Measurements from ENCODE around the gene AMBRA1. TPM values are rescaled to one million over a fixed set of nuclear protein-coding genes. Genes with fewer than 3 reads are reported as not detected.

Gene AMBRA1
- total RNA-seq, 1 experiment from 2014 or later = 15.8 TPM

DNA sequence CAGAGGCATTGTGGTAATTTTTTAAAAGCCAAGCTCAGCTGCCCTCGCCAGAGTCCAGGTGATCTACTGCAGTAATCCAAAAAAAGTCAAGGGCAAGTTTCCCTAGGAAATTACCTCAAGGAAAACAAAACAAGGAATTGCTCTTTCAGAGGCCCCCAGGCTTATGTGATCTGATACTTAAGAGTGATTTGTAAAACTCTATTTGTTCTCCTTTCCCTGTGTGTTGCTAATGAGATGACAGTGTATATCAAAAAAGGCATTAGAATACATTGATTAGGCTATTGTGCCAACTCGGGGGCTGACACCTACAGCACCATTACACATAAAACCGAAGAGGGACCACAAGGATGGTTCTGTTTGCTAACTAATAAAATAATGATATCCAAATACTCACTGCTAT lies 157.7 kb downstream of the AMBRA1 start:
- CTCF ChIA-PET = no interaction called here
- intact Hi-C loops (cut with micrococcal nuclease) = no loop called here

GRCh38 chr11:46435679-46436078 lies 158.1 kb downstream of the AMBRA1 start:
- Histone ChIP-seq H2AFZ (ENCODE audit: low read length) (no peak overlapping the region), H4K20me1 (ENCODE audit: low read length) (no peaks in the 10 kb centered on the region), H3K9ac (ENCODE audit: low read length) (no peak overlapping the region), H3K79me2 (ENCODE audit: low read length) (no peaks in the 10 kb centered on the region), H3K27me3 (ENCODE audit: low read length) (no peaks in the 10 kb centered on the region), H3K4me2 (ENCODE audit: low read length) (no peak overlapping the region), H3K4me3 (ENCODE audit: low read length) (no peak overlapping the region), H3K9me2 (replicated peaks; ENCODE audit: low read length) (no peaks in the 10 kb centered on the region), H3F3A (ENCODE audit: low read length, unreplicated experiment) (no peaks in the 10 kb centered on the region), H3K36me3 (ENCODE audit: low read depth, low read length) (peaks cover 6% of the 10 kb centered on the region), H3K27ac (ENCODE audit: low read length) (no peak overlapping the region), H3K9me3 (ENCODE audit: low read length) (no peaks in the 10 kb centered on the region), H3K4me1 (ENCODE audit: insufficient read depth, low read length) (no peaks in the 10 kb centered on the region)
- DNase-seq = no peak
- TF ChIP-seq EZH2phosphoT487 (IDR thresholded peaks at IDR 0.05; ENCODE audit: borderline replicate concordance, low read length) (no peak), EZH2 (IDR thresholded peaks at IDR 0.05; ENCODE audit: low read length, unreplicated experiment) (no peak)
- TF ChIP-seq, protein P1, sequence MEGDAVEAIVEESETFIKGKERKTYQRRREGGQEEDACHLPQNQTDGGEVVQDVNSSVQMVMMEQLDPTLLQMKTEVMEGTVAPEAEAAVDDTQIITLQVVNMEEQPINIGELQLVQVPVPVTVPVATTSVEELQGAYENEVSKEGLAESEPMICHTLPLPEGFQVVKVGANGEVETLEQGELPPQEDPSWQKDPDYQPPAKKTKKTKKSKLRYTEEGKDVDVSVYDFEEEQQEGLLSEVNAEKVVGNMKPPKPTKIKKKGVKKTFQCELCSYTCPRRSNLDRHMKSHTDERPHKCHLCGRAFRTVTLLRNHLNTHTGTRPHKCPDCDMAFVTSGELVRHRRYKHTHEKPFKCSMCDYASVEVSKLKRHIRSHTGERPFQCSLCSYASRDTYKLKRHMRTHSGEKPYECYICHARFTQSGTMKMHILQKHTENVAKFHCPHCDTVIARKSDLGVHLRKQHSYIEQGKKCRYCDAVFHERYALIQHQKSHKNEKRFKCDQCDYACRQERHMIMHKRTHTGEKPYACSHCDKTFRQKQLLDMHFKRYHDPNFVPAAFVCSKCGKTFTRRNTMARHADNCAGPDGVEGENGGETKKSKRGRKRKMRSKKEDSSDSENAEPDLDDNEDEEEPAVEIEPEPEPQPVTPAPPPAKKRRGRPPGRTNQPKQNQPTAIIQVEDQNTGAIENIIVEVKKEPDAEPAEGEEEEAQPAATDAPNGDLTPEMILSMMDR (conservative IDR thresholded peaks at IDR 0.05; ENCODE audit: low read depth, low read length) = no peak
- BruUV-seq (replicated peaks) = no TSS peak
- intact Hi-C loops (cut with micrococcal nuclease) = no loop called here
- no peak for ATAC-seq
- ChIA-PET CTCF (no interaction called here), POLR2A (ENCODE audit: unreplicated experiment) (no interaction called here)

More for the DNA sequence above, 157.7 kb downstream of the AMBRA1 start:
- Histone ChIP-seq H3K9ac (ENCODE audit: low read length) (no peak overlapping the region), H3K27me3 (ENCODE audit: low read length) (no peaks in the 10 kb centered on the region), H3K36me3 (ENCODE audit: low read depth, low read length) (peaks cover 6% of the 10 kb centered on the region), H3F3A (ENCODE audit: low read length, unreplicated experiment) (no peaks in the 10 kb centered on the region), H4K20me1 (ENCODE audit: low read length) (no peaks in the 10 kb centered on the region), H3K9me3 (ENCODE audit: low read length) (no peaks in the 10 kb centered on the region), H3K79me2 (ENCODE audit: low read length) (no peaks in the 10 kb centered on the region), H2AFZ (ENCODE audit: low read length) (no peak overlapping the region), H3K4me2 (ENCODE audit: low read length) (no peak overlapping the region), H3K9me2 (replicated peaks; ENCODE audit: low read length) (no peaks in the 10 kb centered on the region), H3K4me3 (ENCODE audit: low read length) (no peak overlapping the region), H3K27ac (ENCODE audit: low read length) (no peak overlapping the region), H3K4me1 (ENCODE audit: insufficient read depth, low read length) (no peaks in the 10 kb centered on the region)
- TF ChIP-seq, protein P1 (conservative IDR thresholded peaks at IDR 0.05; ENCODE audit: low read depth, low read length) = no peak
- TF ChIP-seq EZH2phosphoT487 (IDR thresholded peaks at IDR 0.05; ENCODE audit: borderline replicate concordance, low read length) (no peak), EZH2 (IDR thresholded peaks at IDR 0.05; ENCODE audit: low read length, unreplicated experiment) (no peak)
- POLR2A ChIA-PET (ENCODE audit: unreplicated experiment) = no interaction called here
- no TSS peak for BruUV-seq (replicated peaks)
- ATAC-seq (no peak), DNase-seq (no peak)

DNA sequence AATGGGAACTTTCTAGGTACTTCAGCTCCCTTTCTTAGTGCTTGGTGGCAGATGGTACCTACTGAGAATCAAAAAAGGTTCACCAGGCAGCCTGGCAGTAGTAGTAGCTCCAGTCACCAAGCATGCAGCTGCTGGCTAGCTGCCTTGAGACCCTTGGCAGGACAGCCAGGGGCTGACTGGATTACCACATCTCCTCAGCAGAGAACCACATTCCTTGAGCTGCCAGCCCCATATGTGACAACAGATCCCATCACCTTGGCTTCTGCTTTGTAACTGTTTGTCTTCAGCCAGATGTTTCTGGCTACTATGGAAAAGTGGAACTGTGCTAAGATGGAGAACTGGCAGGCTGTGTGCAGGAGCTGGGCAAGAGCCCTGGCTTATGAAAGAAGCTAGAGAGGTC lies 162.6 kb downstream of the AMBRA1 start:
- H3K9ac ChIP-seq (ENCODE audit: low read length) = no peak overlapping the region
- no peak overlapping the region for H2AFZ ChIP-seq (ENCODE audit: low read length)
- BruUV-seq (replicated peaks) = no TSS peak
- POLR2A ChIA-PET (ENCODE audit: unreplicated experiment) = no interaction called here
- H3K9me2 ChIP-seq (replicated peaks; ENCODE audit: low read length) = no peaks in the 10 kb centered on the region
- CTCF ChIA-PET = no interaction called here
- ATAC-seq = no peak
- no peaks in the 10 kb centered on the region for H4K20me1 ChIP-seq (ENCODE audit: low read length)
- H3K4me3 ChIP-seq (ENCODE audit: low read length) = no peak overlapping the region
- H3K79me2 ChIP-seq (ENCODE audit: low read length) = no peaks in the 10 kb centered on the region
- peaks cover 6% of the 10 kb centered on the region for H3K36me3 ChIP-seq (ENCODE audit: low read depth, low read length)
- H3K27ac ChIP-seq (ENCODE audit: low read length) = no peak overlapping the region
- H3K27me3 ChIP-seq (ENCODE audit: low read length) = no peaks in the 10 kb centered on the region
- H3F3A ChIP-seq (ENCODE audit: low read length, unreplicated experiment) = no peaks in the 10 kb centered on the region
- intact Hi-C loops (cut with micrococcal nuclease) = no loop called here
- no peaks in the 10 kb centered on the region for H3K4me1 ChIP-seq (ENCODE audit: insufficient read depth, low read length)
- TF ChIP-seq EZH2phosphoT487 (IDR thresholded peaks at IDR 0.05; ENCODE audit: borderline replicate concordance, low read length) = no peak
- DNase-seq = no peak
- H3K4me2 ChIP-seq (ENCODE audit: low read length) = no peak overlapping the region
- H3K9me3 ChIP-seq (ENCODE audit: low read length) = no peaks in the 10 kb centered on the region
